Activated naive CD8-positive, alpha-beta T cell treated with anti-CD3 and anti-CD28 coated beads for 36 hours (primary cell): ENCODE data around the gene TAOK2. TPM values are rescaled to one million over a fixed set of nuclear protein-coding genes. Genes with fewer than 3 reads are reported as not detected.

Experiments used
- DNase-seq: peaks from one replicate; pipeline ENCODE4 v3.0.0; 2021
- H3K27ac Mint-ChIP-seq: one replicate; pipeline ENCODE4 v1.8.0; 2022; ENCODE audit warnings: mild to moderate bottlenecking, moderate library complexity, mixed read lengths
- H3K27me3 Mint-ChIP-seq: one replicate; pipeline ENCODE4 v1.8.0; 2022; ENCODE audit warnings: mild to moderate bottlenecking, mixed read lengths
- H3K36me3 Mint-ChIP-seq: one replicate; pipeline ENCODE4 v1.8.0; 2021; ENCODE audit warnings: mild to moderate bottlenecking, mixed read lengths
- H3K4me1 Mint-ChIP-seq: one replicate; pipeline ENCODE4 v1.8.0; 2021; ENCODE audit warnings: mixed read lengths
- H3K4me3 Mint-ChIP-seq: one replicate; pipeline ENCODE4 v1.8.0; 2022; ENCODE audit warnings: mild to moderate bottlenecking, moderate library complexity, mixed read lengths
- H3K9me3 Mint-ChIP-seq: one replicate; pipeline ENCODE4 v1.8.0; 2022; ENCODE audit warnings: mixed read lengths
- total RNA-seq, 2 experiments: library from RNA; stranded (reverse); gene quantifications; one replicate each; pipeline ENCODE4 v1.2.3, GENCODE V29; 2021

TAOK2 gene
- total RNA-seq, 2 experiments from 2014 or later, result 24.9 to 26.4 TPM

DNA sequence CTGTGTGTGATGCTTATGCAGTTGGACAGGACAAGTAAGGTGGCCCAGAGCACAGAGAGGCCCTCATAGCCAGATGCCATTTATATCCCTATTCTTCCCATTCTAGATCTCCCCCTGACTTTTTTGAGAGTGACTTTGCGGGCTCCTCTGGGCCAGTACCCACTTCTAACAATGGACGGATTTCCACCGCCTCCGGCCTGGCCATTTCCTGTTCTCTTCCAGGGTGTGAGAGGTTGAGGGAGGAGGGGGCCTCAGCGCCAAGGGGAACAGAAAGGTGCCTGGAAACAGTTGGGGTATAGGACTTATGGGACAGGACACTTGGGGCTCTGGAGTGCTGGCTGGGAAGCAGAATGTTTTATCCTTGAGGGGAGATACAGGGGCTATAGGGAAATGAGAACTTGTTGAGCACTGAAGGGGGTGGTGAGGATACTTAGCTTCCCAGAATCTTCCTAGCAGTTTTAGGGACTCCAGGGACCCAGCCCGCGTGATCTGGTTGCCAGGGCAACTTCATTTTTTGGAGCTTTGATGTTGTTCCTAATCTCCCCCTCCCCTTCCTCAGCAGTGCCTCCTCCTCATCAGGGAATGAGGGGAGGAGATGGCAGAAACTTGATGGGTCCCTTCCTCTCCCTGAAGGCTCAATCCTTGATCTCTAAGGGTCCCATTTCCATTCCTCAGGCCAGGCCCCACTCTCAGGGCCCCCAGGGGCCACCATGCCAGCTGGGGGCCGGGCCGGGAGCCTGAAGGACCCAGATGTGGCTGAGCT is 3.6 kb downstream of the TAOK2 start:
- no peak for DNase-seq
- Mint-ChIP-seq H3K27me3 (no peaks in the 10 kb centered on the region), H3K4me1 (peaks cover 33% of the 10 kb centered on the region), H3K9me3 (peaks cover 7% of the 10 kb centered on the region), H3K27ac (no peak overlapping the region), H3K4me3 (no peak overlapping the region), H3K36me3 (peaks cover 18% of the 10 kb centered on the region)

DNA sequence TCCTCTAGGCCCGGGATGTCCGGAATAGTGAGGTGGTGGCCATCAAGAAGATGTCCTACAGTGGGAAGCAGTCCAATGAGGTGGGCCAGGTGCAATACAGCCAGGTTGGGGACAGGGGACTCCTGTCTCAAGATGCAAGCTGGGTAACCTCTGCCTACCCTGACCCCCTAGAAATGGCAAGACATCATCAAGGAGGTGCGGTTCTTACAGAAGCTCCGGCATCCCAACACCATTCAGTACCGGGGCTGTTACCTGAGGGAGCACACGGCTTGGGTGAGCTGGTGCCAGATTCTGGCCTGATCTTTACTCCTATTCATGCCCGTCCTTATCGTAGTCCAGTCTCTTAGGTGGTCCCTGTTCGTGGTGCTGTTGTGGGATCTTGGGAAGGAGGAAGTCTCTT is 4.4 kb downstream of the TAOK2 start:
- Mint-ChIP-seq H3K4me1 (peaks cover 29% of the 10 kb centered on the region), H3K36me3 (peaks cover 11% of the 10 kb centered on the region), H3K27ac (no peak overlapping the region), H3K4me3 (no peak overlapping the region), H3K27me3 (no peaks in the 10 kb centered on the region), H3K9me3 (peaks cover 3% of the 10 kb centered on the region)
- no peak for DNase-seq

DNA sequence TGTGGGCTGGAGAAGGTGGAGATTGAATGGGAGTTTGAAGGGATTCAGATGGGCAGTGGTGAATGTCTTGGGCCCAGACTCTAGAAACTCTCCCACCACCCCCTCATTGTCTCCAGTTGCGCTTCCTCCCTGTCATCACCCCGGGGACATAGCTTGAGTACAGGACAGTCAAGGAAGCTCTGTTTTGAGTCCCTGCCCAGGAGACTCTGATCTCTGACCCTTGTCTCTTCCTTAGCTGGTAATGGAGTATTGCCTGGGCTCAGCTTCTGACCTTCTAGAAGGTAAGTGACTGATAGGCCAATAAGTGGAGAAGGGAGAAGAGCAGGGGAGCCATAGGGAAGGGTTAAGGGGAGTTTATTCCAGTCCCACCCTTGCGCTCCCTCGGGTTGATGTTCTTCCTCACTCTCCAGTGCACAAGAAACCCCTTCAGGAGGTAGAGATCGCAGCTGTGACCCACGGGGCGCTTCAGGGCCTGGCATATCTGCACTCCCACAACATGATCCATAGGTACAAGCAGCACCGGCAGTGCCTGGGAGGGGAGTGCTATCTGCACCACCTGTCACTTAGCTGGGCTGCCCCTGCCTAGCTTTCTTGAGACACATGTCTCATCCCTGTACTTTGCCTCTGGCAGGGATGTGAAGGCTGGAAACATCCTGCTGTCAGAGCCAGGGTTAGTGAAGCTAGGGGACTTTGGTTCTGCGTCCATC is 5.0 kb downstream of the TAOK2 start:
- Mint-ChIP-seq H3K27ac (no peak overlapping the region), H3K4me3 (no peak overlapping the region), H3K27me3 (no peaks in the 10 kb centered on the region), H3K4me1 (peaks cover 26% of the 10 kb centered on the region), H3K36me3 (peaks cover 8% of the 10 kb centered on the region), H3K9me3 (no peaks in the 10 kb centered on the region)
- DNase-seq, result no peak

DNA sequence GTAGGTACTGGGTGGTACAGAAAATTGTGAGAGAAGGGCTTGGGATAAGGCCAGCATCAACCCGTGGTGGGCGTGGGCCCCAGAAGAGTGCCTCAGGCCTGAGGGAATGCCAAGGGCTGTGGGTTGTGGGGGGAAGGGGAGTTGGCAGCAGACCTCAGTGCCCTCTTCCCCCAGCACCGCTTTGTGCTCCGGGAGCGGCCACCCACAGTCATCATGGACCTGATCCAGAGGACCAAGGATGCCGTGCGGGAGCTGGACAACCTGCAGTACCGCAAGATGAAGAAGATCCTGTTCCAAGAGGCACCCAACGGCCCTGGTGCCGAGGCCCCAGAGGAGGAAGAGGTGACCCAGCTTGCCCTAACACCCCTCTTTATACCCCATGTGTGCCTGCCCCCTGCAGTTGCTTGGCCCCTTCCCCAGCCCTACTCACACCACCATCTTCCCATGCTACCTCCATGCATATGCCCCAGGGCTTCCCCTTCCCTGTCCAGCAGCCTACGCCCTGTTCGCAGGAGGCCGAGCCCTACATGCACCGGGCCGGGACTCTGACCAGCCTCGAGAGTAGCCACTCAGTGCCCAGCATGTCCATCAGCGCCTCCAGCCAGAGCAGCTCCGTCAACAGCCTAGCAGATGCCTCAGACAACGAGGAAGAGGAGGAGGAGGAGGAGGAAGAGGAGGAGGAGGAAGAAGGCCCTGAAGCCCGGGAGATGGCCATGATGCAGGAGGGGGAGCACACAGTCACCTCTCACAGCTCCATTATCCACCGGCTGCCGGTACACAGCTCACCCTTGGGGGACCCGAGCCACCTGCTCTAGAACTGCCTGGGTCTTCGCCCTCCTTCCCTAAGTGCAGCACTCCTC is 9.1 kb downstream of the TAOK2 start:
- no peaks in the 10 kb centered on the region for H3K4me1 Mint-ChIP-seq
- no peaks in the 10 kb centered on the region for H3K9me3 Mint-ChIP-seq
- no peaks in the 10 kb centered on the region for H3K27me3 Mint-ChIP-seq
- no peak for DNase-seq
- H3K36me3 Mint-ChIP-seq, result peaks cover 8% of the 10 kb centered on the region
- H3K4me3 Mint-ChIP-seq, result no peak overlapping the region
- H3K27ac Mint-ChIP-seq, result no peak overlapping the region

DNA sequence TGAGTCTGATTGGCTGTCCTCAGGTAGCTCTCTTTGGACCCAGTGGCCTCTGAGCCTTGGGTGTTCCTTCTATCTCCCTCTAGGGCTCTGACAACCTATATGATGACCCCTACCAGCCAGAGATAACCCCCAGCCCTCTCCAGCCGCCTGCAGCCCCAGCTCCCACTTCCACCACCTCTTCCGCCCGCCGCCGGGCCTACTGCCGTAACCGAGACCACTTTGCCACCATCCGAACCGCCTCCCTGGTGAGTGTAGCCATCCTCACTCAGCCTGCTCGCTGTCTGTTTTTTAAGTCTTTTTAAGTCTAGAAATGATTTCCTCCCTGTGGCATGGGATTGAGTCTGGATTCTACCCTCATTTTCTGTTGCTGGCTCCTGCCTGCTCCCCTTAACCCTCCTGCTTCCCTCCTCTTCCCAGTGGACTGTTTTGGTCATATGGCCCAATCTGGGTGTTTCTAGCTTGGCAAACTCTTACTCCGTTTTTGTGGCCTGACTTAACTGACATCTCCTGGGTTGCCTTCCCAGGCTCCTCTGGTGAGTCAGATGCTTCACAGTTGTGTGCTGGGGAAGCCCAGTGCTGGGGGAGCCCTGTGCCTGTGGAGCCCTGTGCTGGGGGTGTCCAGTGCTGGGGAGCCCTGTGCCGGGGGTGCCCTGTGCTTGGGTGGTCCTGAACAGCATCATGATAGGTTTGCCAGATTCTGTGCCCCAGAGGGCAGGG is 9.9 kb downstream of the TAOK2 start:
- Mint-ChIP-seq H3K27me3 (no peaks in the 10 kb centered on the region), H3K4me3 (no peak overlapping the region), H3K4me1 (no peaks in the 10 kb centered on the region), H3K36me3 (peaks cover 9% of the 10 kb centered on the region), H3K27ac (no peak overlapping the region), H3K9me3 (no peaks in the 10 kb centered on the region)
- DNase-seq, result no peak

DNA sequence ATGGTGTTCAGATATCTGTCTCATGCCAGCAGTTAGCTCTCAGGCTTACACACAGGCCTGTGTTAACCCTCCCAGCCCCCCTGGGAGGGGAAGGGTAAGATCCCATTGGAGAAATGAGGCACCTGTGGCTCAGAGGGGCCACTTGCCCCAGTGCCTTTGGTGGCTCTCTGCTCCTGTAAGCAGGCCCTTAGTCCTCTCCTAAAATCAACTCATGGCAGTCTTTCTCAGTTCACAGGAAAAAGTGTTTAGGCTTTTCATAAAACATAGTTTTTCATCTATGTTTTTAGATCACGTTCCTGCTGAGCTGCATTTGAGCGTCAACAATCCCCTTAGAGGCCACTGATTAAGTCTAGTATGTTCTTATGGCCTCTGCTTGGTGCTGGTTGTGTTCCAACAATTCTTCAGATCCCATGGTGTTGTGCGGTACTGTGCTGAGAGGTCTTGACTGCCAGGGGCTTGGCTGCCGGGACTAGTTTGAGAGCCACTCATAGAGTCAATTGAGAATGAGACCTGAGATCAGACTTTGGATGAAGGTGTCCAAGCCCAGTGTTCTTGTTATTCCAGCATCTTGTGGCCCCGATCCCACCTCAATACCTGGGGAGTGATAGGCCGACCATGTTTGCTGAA is 10.6 kb downstream of the TAOK2 start:
- no peaks in the 10 kb centered on the region for H3K4me1 Mint-ChIP-seq
- H3K4me3 Mint-ChIP-seq, result no peak overlapping the region
- no peak overlapping the region for H3K27ac Mint-ChIP-seq
- H3K36me3 Mint-ChIP-seq, result peaks cover 9% of the 10 kb centered on the region
- H3K9me3 Mint-ChIP-seq, result no peaks in the 10 kb centered on the region
- no peaks in the 10 kb centered on the region for H3K27me3 Mint-ChIP-seq
- DNase-seq, result no peak

DNA sequence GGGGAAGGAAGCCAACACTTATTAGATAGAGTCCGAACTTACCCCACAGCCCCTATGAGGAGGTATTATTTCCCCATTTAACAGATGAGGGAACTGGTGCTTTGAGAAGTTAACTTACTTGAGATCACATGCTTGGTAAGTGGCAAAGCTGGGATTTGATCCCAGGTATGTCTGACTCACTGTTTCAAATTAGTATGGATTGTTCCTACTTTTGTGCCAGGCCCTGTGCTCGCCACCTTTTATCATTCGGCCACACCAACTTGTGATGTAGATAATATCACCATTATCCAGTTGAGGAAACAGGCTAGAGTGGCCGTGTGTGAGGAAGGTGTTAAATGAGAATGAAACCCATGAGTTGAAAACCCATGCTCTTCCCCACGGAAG is 11.1 kb downstream of the TAOK2 start:
- DNase-seq, result no peak
- Mint-ChIP-seq H3K27me3 (no peaks in the 10 kb centered on the region), H3K36me3 (peaks cover 8% of the 10 kb centered on the region), H3K9me3 (no peaks in the 10 kb centered on the region), H3K27ac (no peak overlapping the region), H3K4me1 (no peaks in the 10 kb centered on the region), H3K4me3 (no peak overlapping the region)

DNA sequence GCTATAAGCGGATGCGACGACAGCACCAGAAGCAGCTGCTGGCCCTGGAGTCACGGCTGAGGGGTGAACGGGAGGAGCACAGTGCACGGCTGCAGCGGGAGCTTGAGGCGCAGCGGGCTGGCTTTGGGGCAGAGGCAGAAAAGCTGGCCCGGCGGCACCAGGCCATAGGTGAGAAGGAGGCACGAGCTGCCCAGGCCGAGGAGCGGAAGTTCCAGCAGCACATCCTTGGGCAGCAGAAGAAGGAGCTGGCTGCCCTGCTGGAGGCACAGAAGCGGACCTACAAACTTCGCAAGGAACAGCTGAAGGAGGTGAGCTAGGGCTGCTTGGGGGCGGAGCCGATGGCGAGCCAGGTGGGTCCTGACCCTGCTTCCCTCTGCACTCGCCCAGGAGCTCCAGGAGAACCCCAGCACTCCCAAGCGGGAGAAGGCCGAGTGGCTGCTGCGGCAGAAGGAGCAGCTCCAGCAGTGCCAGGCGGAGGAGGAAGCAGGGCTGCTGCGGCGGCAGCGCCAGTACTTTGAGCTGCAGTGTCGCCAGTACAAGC is 11.7 kb downstream of the TAOK2 start:
- Mint-ChIP-seq H3K27ac (no peak overlapping the region), H3K4me1 (no peaks in the 10 kb centered on the region), H3K27me3 (no peaks in the 10 kb centered on the region), H3K4me3 (no peak overlapping the region), H3K9me3 (no peaks in the 10 kb centered on the region), H3K36me3 (peaks cover 8% of the 10 kb centered on the region)
- DNase-seq, result no peak

DNA sequence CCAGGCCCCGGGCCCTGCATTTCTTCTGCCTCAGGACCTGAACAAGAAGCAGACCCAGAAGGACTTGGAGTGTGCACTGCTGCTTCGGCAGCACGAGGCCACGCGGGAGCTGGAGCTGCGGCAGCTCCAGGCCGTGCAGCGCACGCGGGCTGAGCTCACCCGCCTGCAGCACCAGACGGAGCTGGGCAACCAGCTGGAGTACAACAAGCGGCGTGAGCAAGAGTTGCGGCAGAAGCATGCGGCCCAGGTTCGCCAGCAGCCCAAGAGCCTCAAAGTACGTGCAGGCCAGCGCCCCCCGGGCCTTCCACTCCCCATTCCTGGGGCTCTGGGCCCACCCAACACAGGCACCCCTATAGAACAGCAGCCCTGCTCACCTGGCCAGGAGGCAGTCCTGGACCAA is 12.6 kb downstream of the TAOK2 start:
- no peak for DNase-seq
- peaks cover 8% of the 10 kb centered on the region for H3K36me3 Mint-ChIP-seq
- no peak overlapping the region for H3K4me3 Mint-ChIP-seq
- no peak overlapping the region for H3K27ac Mint-ChIP-seq
- no peaks in the 10 kb centered on the region for H3K4me1 Mint-ChIP-seq
- H3K27me3 Mint-ChIP-seq, result no peaks in the 10 kb centered on the region
- H3K9me3 Mint-ChIP-seq, result no peaks in the 10 kb centered on the region

DNA sequence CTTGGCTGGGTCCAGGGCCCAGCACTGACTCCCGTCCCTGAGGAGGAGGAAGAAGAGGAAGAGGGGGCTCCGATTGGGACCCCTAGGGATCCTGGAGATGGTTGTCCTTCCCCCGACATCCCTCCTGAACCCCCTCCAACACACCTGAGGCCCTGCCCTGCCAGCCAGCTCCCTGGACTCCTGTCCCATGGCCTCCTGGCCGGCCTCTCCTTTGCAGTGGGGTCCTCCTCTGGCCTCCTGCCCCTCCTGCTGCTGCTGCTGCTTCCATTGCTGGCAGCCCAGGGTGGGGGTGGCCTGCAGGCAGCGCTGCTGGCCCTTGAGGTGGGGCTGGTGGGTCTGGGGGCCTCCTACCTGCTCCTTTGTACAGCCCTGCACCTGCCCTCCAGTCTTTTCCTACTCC is 13.3 kb downstream of the TAOK2 start:
- Mint-ChIP-seq H3K27me3 (no peaks in the 10 kb centered on the region), H3K4me3 (no peak overlapping the region), H3K36me3 (peaks cover 8% of the 10 kb centered on the region), H3K4me1 (no peaks in the 10 kb centered on the region), H3K27ac (no peak overlapping the region), H3K9me3 (no peaks in the 10 kb centered on the region)
- DNase-seq, result no peak

DNA sequence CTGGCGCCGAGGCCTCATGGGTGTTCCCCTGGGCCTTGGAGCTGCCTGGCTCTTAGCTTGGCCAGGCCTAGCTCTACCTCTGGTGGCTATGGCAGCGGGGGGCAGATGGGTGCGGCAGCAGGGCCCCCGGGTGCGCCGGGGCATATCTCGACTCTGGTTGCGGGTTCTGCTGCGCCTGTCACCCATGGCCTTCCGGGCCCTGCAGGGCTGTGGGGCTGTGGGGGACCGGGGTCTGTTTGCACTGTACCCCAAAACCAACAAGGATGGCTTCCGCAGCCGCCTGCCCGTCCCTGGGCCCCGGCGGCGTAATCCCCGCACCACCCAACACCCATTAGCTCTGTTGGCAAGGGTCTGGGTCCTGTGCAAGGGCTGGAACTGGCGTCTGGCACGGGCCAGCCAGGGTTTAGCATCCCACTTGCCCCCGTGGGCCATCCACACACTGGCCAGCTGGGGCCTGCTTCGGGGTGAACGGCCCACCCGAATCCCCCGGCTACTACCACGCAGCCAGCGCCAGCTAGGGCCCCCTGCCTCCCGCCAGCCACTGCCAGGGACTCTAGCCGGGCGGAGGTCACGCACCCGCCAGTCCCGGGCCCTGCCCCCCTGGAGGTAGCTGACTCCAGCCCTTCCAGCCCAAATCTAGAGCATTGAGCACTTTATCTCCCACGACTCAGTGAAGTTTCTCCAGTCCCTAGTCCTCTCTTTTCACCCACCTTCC is 13.9 kb downstream of the TAOK2 start:
- Mint-ChIP-seq H3K36me3 (peaks cover 8% of the 10 kb centered on the region), H3K4me3 (no peak overlapping the region), H3K9me3 (no peaks in the 10 kb centered on the region), H3K4me1 (no peaks in the 10 kb centered on the region), H3K27ac (no peak overlapping the region), H3K27me3 (no peaks in the 10 kb centered on the region)
- no peak for DNase-seq

DNA sequence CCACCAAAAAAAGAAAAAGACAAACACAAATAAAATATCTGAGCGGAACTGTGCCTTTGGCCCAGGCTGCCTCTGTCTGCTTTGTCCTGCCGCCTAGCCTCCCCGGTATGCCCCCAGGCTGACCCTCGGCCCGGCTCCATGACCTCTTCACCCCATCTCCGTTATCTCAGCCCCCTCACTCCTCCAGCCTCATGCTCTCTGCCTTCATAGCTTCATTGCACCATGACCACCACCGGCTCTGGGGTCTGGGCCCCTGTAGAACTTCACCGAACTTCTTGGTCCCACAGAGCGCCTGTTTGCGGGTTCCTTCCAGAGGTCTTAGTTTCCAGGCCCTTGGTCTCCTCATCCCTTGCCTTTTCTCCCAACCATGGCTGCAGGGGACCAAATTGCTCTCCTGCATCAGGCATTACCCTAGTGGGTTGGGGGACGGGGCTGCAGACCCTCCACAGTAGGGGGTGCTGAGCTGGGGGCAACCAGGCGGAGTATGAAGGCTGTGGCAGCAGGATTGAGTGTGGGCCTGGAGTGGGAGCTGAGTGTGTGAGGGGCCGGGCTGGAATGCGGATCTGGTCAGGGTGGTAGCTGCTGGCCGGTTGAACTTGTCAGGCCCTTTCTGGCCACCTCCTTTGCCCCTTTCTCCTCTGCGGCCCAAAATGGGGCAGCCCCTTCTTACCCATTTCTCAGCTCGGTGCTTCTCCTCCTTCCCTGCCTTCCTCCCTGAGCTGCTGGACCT is 14.8 kb downstream of the TAOK2 start:
- Mint-ChIP-seq H3K9me3 (no peaks in the 10 kb centered on the region), H3K27me3 (no peaks in the 10 kb centered on the region), H3K27ac (no peak overlapping the region), H3K36me3 (peaks cover 8% of the 10 kb centered on the region), H3K4me1 (no peaks in the 10 kb centered on the region), H3K4me3 (no peak overlapping the region)
- no peak for DNase-seq

DNA sequence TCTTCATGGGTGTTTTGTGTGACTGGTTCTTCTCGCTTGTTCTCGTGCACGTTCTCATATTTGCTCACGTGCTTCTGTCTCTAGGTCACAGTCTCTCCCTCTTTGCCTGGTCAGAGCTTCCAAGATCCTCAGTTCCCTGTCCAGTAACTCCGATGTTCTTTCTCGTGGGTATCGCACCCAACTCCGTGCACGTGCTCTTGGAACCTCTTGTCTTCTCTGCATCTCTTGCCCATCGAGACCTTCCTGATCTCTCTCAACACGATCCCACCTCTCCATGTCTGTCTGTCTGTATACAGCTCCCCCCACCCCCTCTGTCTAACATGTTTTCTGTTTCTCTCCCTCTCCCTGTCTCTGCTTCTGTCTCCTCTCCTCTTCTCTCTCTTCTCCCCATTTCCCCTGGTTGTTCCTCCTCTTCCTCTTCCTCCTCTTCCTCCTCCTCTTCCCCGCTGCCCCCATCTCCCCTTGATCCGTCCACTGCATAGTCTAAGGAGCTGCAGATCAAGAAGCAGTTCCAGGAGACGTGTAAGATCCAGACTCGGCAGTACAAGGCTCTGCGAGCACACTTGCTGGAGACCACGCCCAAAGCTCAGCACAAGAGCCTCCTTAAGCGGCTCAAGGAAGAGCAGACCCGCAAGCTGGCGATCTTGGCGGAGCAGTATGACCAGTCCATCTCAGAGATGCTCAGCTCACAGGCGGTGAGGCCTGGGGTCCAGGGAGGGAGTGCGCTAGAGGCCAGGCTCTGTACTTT is 15.6 kb downstream of the TAOK2 start:
- H3K4me1 Mint-ChIP-seq, result peaks cover 4% of the 10 kb centered on the region
- no peak overlapping the region for H3K4me3 Mint-ChIP-seq
- H3K9me3 Mint-ChIP-seq, result no peaks in the 10 kb centered on the region
- no peak for DNase-seq
- H3K36me3 Mint-ChIP-seq, result peaks cover 10% of the 10 kb centered on the region
- H3K27ac Mint-ChIP-seq, result no peak overlapping the region
- H3K27me3 Mint-ChIP-seq, result no peaks in the 10 kb centered on the region
